ENCODE data around the gene ERLIN1.

- TF ChIP-seq, protein P1, sequence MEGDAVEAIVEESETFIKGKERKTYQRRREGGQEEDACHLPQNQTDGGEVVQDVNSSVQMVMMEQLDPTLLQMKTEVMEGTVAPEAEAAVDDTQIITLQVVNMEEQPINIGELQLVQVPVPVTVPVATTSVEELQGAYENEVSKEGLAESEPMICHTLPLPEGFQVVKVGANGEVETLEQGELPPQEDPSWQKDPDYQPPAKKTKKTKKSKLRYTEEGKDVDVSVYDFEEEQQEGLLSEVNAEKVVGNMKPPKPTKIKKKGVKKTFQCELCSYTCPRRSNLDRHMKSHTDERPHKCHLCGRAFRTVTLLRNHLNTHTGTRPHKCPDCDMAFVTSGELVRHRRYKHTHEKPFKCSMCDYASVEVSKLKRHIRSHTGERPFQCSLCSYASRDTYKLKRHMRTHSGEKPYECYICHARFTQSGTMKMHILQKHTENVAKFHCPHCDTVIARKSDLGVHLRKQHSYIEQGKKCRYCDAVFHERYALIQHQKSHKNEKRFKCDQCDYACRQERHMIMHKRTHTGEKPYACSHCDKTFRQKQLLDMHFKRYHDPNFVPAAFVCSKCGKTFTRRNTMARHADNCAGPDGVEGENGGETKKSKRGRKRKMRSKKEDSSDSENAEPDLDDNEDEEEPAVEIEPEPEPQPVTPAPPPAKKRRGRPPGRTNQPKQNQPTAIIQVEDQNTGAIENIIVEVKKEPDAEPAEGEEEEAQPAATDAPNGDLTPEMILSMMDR (IDR thresholded peaks at IDR 0.05): no peak
- no peak for TF ChIP-seq EZH2 (IDR thresholded peaks at IDR 0.05)
- no peak for TF ChIP-seq EZH2phosphoT487 (IDR thresholded peaks at IDR 0.05)
These were observed 31.2 kb downstream of the ERLIN1 start for GRCh38 chr10:100154666-100155065.

Data from neural progenitor cell (in vitro differentiated cells).